WTC11 (cell line): ENCODE measurements around the gene VIM.

Source experiments
- CTCF ChIP-seq: fragments of 200-600 bp; IDR thresholded peaks from 2 replicates; pipeline ENCODE4 v1.8.0; 2022; ENCODE audit warnings: antibody characterized with exemption
- JUN ChIP-seq: sonication (generic); formaldehyde crosslinking; IDR thresholded peaks from 2 replicates; pipeline ENCODE4 v1.8.0; 2023; ENCODE audit warnings: mild to moderate bottlenecking, missing genetic modification reagents
- PRRX2 ChIP-seq: fragments of 250-450 bp; sonication (Bioruptor Pico); IDR thresholded peaks from 2 replicates; pipeline ENCODE4 v1.8.0; 2021; ENCODE audit warnings: mild to moderate bottlenecking
- TCF7 ChIP-seq: sonication (generic); formaldehyde crosslinking; IDR thresholded peaks from 2 replicates; pipeline ENCODE4 v1.8.0; 2022; ENCODE audit warnings: mild to moderate bottlenecking, low read depth, missing genetic modification reagents, moderate library complexity
- ZNF121 ChIP-seq: sonication (generic); formaldehyde crosslinking; IDR thresholded peaks from 2 replicates; pipeline ENCODE4 v1.8.0; 2023; ENCODE audit warnings: missing genetic modification reagents
- ZNF423 ChIP-seq: fragments of 250-450 bp; sonication (Bioruptor Pico); IDR thresholded peaks from 2 replicates; pipeline ENCODE4 v2.1.2; 2022; ENCODE audit warnings: mild to moderate bottlenecking, moderate library complexity
- TF ChIP-seq, protein P1 (sequence below): sonication (generic); formaldehyde crosslinking; IDR thresholded peaks from 2 replicates; pipeline ENCODE4 v1.8.1; 2023; ENCODE audit warnings: mild to moderate bottlenecking, missing genetic modification reagents, moderate library complexity

DNA sequence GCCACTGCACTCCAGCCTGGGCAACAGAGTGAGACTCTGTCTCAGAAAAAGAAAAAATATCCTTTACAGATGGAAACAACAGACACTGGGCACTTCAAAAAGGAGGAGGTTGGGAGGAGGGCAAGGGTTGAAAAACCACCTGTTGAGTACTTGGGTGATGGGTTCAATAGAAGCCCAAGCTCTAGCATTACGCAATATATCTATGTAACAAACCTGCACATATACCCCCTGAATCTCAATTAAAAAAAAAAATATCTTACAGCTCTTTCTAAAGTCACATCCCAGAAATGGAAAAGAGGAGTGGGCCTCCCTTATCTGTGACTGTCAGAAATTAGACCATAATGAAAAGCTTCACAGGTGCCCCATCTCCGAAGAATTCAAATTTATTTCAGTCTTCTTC is 12.1 kb downstream of the VIM start:
- TF ChIP-seq CTCF (no peak), ZNF423 (CRISPR knock-in tag) (no peak), JUN (CRISPR knock-in tag) (no peak), TCF7 (CRISPR knock-in tag) (no peak), ZNF121 (no peak), PRRX2 (no peak)
- TF ChIP-seq, protein P1, sequence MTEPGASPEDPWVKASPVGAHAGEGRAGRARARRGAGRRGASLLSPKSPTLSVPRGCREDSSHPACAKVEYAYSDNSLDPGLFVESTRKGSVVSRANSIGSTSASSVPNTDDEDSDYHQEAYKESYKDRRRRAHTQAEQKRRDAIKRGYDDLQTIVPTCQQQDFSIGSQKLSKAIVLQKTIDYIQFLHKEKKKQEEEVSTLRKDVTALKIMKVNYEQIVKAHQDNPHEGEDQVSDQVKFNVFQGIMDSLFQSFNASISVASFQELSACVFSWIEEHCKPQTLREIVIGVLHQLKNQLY (CRISPR knock-in tag): no peak
